ENCODE data around the gene EIF5.

EIF5 gene

GRCh38 chr14:103372017-103372416, 38.0 kb downstream of the EIF5 start:
- DNase-seq (ENCODE audit: low read depth): no peak

- DNase-seq (ENCODE audit: low read depth): no peak
These were observed 38.7 kb downstream of the EIF5 start for GRCh38 chr14:103372552-103373304.

GRCh38 chr14:103374121-103374520, 40.1 kb downstream of the EIF5 start:
- DNase-seq (ENCODE audit: low read depth): no peak

GRCh38 chr14:103377522-103378037, 43.5 kb downstream of the EIF5 start:
- DNase-seq (ENCODE audit: low read depth): no peak

- no peak for DNase-seq (ENCODE audit: low read depth)
These were observed 44.2 kb downstream of the EIF5 start for GRCh38 chr14:103378038-103378854.

- no peak for DNase-seq (ENCODE audit: low read depth)
These were observed 46.8 kb downstream of the EIF5 start for GRCh38 chr14:103380719-103381377.

GRCh38 chr14:103382376-103382775, 48.3 kb downstream of the EIF5 start:
- no peak for DNase-seq (ENCODE audit: low read depth)

GRCh38 chr14:103384450-103385151, 50.6 kb downstream of the EIF5 start:
- DNase-seq (ENCODE audit: low read depth): no peak

- DNase-seq (ENCODE audit: low read depth): peak; percentile 95
These were observed 51.3 kb downstream of the EIF5 start, which contains the start of gene MARK3 for GRCh38 chr14:103385152-103385928. Gene MARK3 (plus strand): TSS chr14:103385415. CDS start chr14:103386030, 615 bp downstream.

- DNase-seq (ENCODE audit: low read depth): peak; percentile 12
These were observed 52.1 kb downstream of the EIF5 start for GRCh38 chr14:103385929-103386712.

- no peak for DNase-seq (ENCODE audit: low read depth)
These were observed 52.8 kb downstream of the EIF5 start for GRCh38 chr14:103386713-103387329.

GRCh38 chr14:103388664-103389063, 54.6 kb downstream of the EIF5 start:
- DNase-seq (ENCODE audit: low read depth): no peak

GRCh38 chr14:103390605-103391004, 56.6 kb downstream of the EIF5 start:
- DNase-seq (ENCODE audit: low read depth): no peak

GRCh38 chr14:103391048-103391447, 57.0 kb downstream of the EIF5 start:
- DNase-seq (ENCODE audit: low read depth): no peak

GRCh38 chr14:103392106-103392505, 58.1 kb downstream of the EIF5 start:
- no peak for DNase-seq (ENCODE audit: low read depth)

- DNase-seq (ENCODE audit: low read depth): no peak
These were observed 58.5 kb downstream of the EIF5 start for GRCh38 chr14:103392572-103392971.

- DNase-seq (ENCODE audit: low read depth): no peak
These were observed 59.0 kb downstream of the EIF5 start for GRCh38 chr14:103393070-103393469.

- no peak for DNase-seq (ENCODE audit: low read depth)
These were observed 59.9 kb downstream of the EIF5 start for GRCh38 chr14:103393676-103394626.

All from stimulated activated CD8-positive, alpha-beta memory T cell treated with anti-CD3 and anti-CD28 coated beads, Interleukin-12 subunit alpha, Interleukin-12 subunit beta, amount 100 ng/mL, for 4 hours (primary cell).